SK-N-SH (cell line): ENCODE measurements around the gene LGALS3BP.

Source experiments
- CTCF ChIP-seq: fragments of 200-600 bp; sonication (generic); IDR thresholded peaks from 2 replicates; pipeline ENCODE4 v1.6.1; 2017; ENCODE audit warnings: antibody characterized with exemption, mild to moderate bottlenecking, moderate library complexity
- FOXM1 ChIP-seq: IDR thresholded peaks from 2 replicates; pipeline ENCODE4 v1.4.0; 2012; ENCODE audit warnings: low read depth, mild to moderate bottlenecking
- NFIC ChIP-seq: IDR thresholded peaks from 2 replicates; pipeline ENCODE4 v1.4.0; 2012; ENCODE audit warnings: borderline replicate concordance
- POLR2AphosphoS5 ChIP-seq: IDR thresholded peaks from 2 replicates; pipeline ENCODE4 v1.6.1; 2012; ENCODE audit warnings: low read depth, low read length
- RCOR1 ChIP-seq: fragments of 150-350 bp; IDR thresholded peaks from 2 replicates; pipeline ENCODE4 v1.6.1; 2017; ENCODE audit warnings: antibody characterized with exemption, low read length
- REST ChIP-seq: IDR thresholded peaks from 2 replicates; pipeline ENCODE4 v1.6.1; 2012; ENCODE audit warnings: mild to moderate bottlenecking, low read depth, low read length, moderate library complexity
- SMC3 ChIP-seq: IDR thresholded peaks from 2 replicates; pipeline ENCODE4 v1.6.1; 2012; ENCODE audit warnings: low read depth, low read length, improper control_type of control experiment
- USF1 ChIP-seq: IDR thresholded peaks from 2 replicates; pipeline ENCODE4 v1.4.0; 2012; ENCODE audit warnings: low read depth, borderline replicate concordance
- USF2 ChIP-seq: fragments of 150-350 bp; IDR thresholded peaks from 2 replicates; pipeline ENCODE4 v1.6.1; 2017; ENCODE audit warnings: antibody characterized with exemption, low read length, low read depth, borderline replicate concordance
- YY1 ChIP-seq: IDR thresholded peaks from 2 replicates; pipeline ENCODE4 v1.4.0; 2012; ENCODE audit warnings: low read depth, mild to moderate bottlenecking
- ZBTB33 ChIP-seq: IDR thresholded peaks from 2 replicates; pipeline ENCODE4 v1.4.0; 2012; ENCODE audit warnings: low read depth, borderline replicate concordance

- TF ChIP-seq CTCF: no peak
- TF ChIP-seq ZBTB33: no peak
- no peak for TF ChIP-seq NFIC
- TF ChIP-seq SMC3: no peak; the same call in 1 of the 2 replicates
- TF ChIP-seq RCOR1: no peak
- TF ChIP-seq REST: no peak
- no peak for TF ChIP-seq YY1
- TF ChIP-seq FOXM1: no peak
- no peak for TF ChIP-seq POLR2AphosphoS5
- no peak for TF ChIP-seq USF2
- no peak for TF ChIP-seq USF1
Observed at GRCh38 chr17:78925662-78926555, 53.8 kb downstream of the LGALS3BP start.
